GM19193 (cell line): ENCODE results near the gene LAMC1.

Source experiments
- POLR2A ChIP-seq: IDR thresholded peaks from 4 replicates; pipeline ENCODE4 v1.6.1; 2011; ENCODE audit not compliant: insufficient read depth, insufficient read length; ENCODE audit errors: extremely low read depth

The LAMC1 gene

DNA sequence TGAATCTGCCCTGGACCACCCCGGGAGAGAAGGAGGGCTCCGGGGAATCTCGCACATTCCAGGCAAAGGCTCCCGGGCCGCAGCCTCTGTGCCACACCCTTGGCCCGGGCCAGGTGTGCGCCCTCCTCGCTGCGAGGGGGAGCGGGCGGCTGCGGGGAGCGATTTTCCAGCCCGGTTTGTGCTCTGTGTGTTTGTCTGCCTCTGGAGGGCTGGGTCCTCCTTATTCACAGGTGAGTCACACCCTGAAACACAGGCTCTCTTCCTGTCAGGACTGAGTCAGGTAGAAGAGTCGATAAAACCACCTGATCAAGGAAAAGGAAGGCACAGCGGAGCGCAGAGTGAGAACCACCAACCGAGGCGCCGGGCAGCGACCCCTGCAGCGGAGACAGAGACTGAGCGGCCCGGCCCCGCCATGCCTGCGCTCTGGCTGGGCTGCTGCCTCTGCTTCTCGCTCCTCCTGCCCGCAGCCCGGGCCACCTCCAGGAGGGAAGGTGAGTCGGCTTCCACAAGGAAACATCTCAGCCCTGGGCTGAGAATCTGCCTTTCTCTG is 162.8 kb downstream of the LAMC1 start, which contains the start of gene LAMC2:
Gene LAMC2, plus strand, starts transcription at position 324 of the 550 bp plus-strand sequence. Its CDS starts 89 bp downstream, at position 413.
- TF ChIP-seq POLR2A: no peak

GRCh38 chr1:183186841-183187240 is 163.6 kb downstream of the LAMC1 start:
- TF ChIP-seq POLR2A: no peak

DNA sequence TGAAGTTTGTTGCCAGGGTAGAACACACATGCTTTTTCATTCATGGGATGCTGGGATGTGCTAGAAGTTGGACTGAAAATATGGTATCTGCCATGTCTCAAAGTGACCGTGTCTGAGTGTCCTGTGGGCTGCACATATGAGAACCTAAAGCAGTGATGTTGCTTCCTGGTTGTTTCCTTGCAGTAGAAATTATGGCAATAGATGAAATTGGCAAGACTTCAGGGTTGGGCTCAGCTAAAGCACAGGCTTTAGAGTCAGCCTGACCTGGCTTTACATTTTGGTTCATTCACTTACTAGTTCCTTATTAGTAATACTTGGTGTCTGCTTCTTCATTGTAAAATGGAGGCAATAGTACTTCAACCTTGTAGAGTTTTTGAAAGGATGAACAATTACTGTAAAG is 165.0 kb downstream of the LAMC1 start:
- no peak for TF ChIP-seq POLR2A

- no peak for TF ChIP-seq POLR2A
These were observed 168.6 kb downstream of the LAMC1 start for GRCh38 chr1:183191833-183192232.

GRCh38 chr1:183193963-183194525 is 170.8 kb downstream of the LAMC1 start:
- TF ChIP-seq POLR2A: no peak

GRCh38 chr1:183194527-183195141 is 171.4 kb downstream of the LAMC1 start:
- no peak for TF ChIP-seq POLR2A

DNA sequence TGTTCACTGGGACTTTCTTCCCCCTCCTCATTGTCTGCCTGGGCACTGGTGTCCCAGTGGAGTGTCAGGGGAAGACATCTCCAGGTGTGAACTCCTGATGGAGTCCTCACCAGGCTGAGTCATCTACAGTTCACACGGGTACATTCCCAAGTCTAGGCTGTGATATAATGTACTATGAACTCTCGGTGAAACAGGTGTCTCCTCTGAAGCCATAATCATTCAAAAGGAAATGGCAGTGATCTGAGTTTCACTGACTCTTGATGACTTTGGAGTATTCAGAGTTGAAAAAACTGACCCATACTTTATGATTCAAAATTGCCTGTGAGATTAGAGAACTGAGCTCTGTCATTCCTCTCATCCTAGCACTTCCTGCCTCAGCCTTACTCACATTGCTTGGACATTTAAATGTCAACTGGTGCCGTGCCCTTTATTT is 171.9 kb downstream of the LAMC1 start:
- no peak for TF ChIP-seq POLR2A
